IMR-90 (cell line): Measurements from ENCODE around the gene MYO1D. TPM values are rescaled to one million over a fixed set of nuclear protein-coding genes. Genes with fewer than 3 reads are reported as not detected.

Source experiments
- ATAC-seq: fragments of 200-7000 bp; cut with Tn5 transposase; 2 replicates; pipeline ENCODE4 v1.9.1; 2020; ENCODE audit warnings: low read depth, mild to moderate bottlenecking, moderate library complexity
- BruUV-seq: library from RNA; stranded (reverse); fragments of 400-500 nt; replicated peaks from 2 replicates; lab custom pipeline; 2021; lab: Mats Ljungman, UMichigan
- CTCF ChIA-PET: fragments of 300-600 bp; formaldehyde crosslinking; extraction: SDS; loops from one replicate; lab custom pipeline; 2021; ENCODE audit warnings: antibody characterized with exemption; lab: Yijun Ruan, JAX
- POLR2A ChIA-PET: fragments of 300-600 bp; sonication (Branson Sonifier 250); formaldehyde crosslinking; loops from one replicate; lab custom pipeline; 2022; ENCODE audit warnings: antibody characterized with exemption; ENCODE audit not compliant: unreplicated experiment; lab: Charles Lee
- DNase-seq: peaks from one replicate; pipeline ENCODE4 v3.0.0; 2013
- H2AFZ ChIP-seq: replicated peaks from 2 replicates; pipeline ENCODE3; 2013; ENCODE audit warnings: low read length, mild to moderate bottlenecking; ENCODE audit not compliant: poor library complexity
- H2AK5ac ChIP-seq: 2 replicates; pipeline ENCODE4 v1.6.1; 2013; ENCODE audit warnings: low read depth, low read length, inconsistent platforms
- H2AK9ac ChIP-seq: replicated peaks from 2 replicates; pipeline ENCODE3; 2013; ENCODE audit warnings: mild to moderate bottlenecking, low read depth, low read length, moderate library complexity; ENCODE audit not compliant: poor library complexity
- H2BK120ac ChIP-seq: 2 replicates; pipeline ENCODE4 v1.6.1; 2013; ENCODE audit warnings: low read depth, low read length, inconsistent platforms
- H2BK15ac ChIP-seq: 3 replicates; pipeline ENCODE4 v1.6.1; 2013; ENCODE audit warnings: low read depth, low read length, inconsistent platforms
- H2BK20ac ChIP-seq: 2 replicates; pipeline ENCODE4 v1.6.1; 2013; ENCODE audit warnings: low read depth, mild to moderate bottlenecking, inconsistent platforms, low read length, moderate library complexity
- H2BK5ac ChIP-seq: 2 replicates; pipeline ENCODE4 v1.6.1; 2013; ENCODE audit warnings: mild to moderate bottlenecking, low read depth, low read length, inconsistent platforms; ENCODE audit not compliant: poor library complexity, severe bottlenecking
- H3K14ac ChIP-seq: replicated peaks from 2 replicates; pipeline ENCODE4 v1.6.1; 2013; ENCODE audit warnings: low read depth, low read length, inconsistent platforms
- H3K18ac ChIP-seq: 2 replicates; pipeline ENCODE4 v1.6.1; 2013; ENCODE audit warnings: low read depth, low read length, control low read depth
- H3K23ac ChIP-seq: 2 replicates; pipeline ENCODE4 v1.6.1; 2013; ENCODE audit warnings: low read depth, low read length, inconsistent platforms
- H3K27ac ChIP-seq: 2 replicates; pipeline ENCODE4 v1.5.1; 2013; ENCODE audit warnings: mild to moderate bottlenecking, control low read depth, low read length; ENCODE audit not compliant: insufficient read depth
- H3K27me3 ChIP-seq: 2 replicates; pipeline ENCODE4 v1.6.1; 2013; ENCODE audit warnings: low read length; ENCODE audit not compliant: control insufficient read depth, insufficient read depth
- H3K36me3 ChIP-seq: 2 replicates; pipeline ENCODE4 v1.6.1; 2013; ENCODE audit warnings: low read length, mixed read lengths; ENCODE audit not compliant: control insufficient read depth, insufficient read depth
- H3K4ac ChIP-seq: 2 replicates; pipeline ENCODE4 v1.6.1; 2013; ENCODE audit warnings: low read depth, low read length, inconsistent platforms
- H3K4me1 ChIP-seq: 2 replicates; pipeline ENCODE4 v1.6.1; 2013; ENCODE audit warnings: low read length, mixed read lengths; ENCODE audit not compliant: control insufficient read depth, insufficient read depth
- H3K4me2 ChIP-seq: 2 replicates; pipeline ENCODE4 v1.6.1; 2013; ENCODE audit warnings: low read depth, mild to moderate bottlenecking, control low read depth, low read length, moderate library complexity
- H3K4me3 ChIP-seq: 2 replicates; pipeline ENCODE4 v1.5.1; 2013; ENCODE audit warnings: low read depth, mild to moderate bottlenecking, control low read depth, low read length, moderate library complexity; ENCODE audit not compliant: insufficient read depth
- H3K56ac ChIP-seq: 2 replicates; pipeline ENCODE4 v1.6.1; 2013; ENCODE audit warnings: low read length, inconsistent platforms; ENCODE audit not compliant: insufficient read depth; ENCODE audit errors: extremely low read depth
- H3K79me1 ChIP-seq, 2 experiments: 2 replicates each; pipeline ENCODE4 v1.6.1; 2013; ENCODE audit warnings: low read length in 2 of 2, inconsistent platforms in 1 of 2, low read depth in 1 of 2
- H3K9ac ChIP-seq: 2 replicates; pipeline ENCODE4 v1.6.1; 2013; ENCODE audit warnings: low read depth, low read length, control low read depth
- H3K9me1 ChIP-seq: 2 replicates; pipeline ENCODE4 v1.6.1; 2013; ENCODE audit warnings: low read length, inconsistent platforms; ENCODE audit not compliant: insufficient read depth
- H3K9me3 ChIP-seq: 2 replicates; pipeline ENCODE4 v1.6.1; 2013; ENCODE audit warnings: low read length; ENCODE audit not compliant: control insufficient read depth, insufficient read depth
- H4K20me1 ChIP-seq: 2 replicates; pipeline ENCODE4 v1.6.1; 2013; ENCODE audit warnings: low read length, inconsistent platforms; ENCODE audit not compliant: insufficient read depth
- H4K5ac ChIP-seq: 2 replicates; pipeline ENCODE4 v1.6.1; 2013; ENCODE audit warnings: mild to moderate bottlenecking, low read depth, low read length, control low read depth
- H4K8ac ChIP-seq, 2 experiments: 2 replicates each; pipeline ENCODE4 v1.6.1; 2013; ENCODE audit warnings: low read depth in 2 of 2, low read length in 2 of 2, control low read depth in 1 of 2, inconsistent platforms in 1 of 2
- H4K91ac ChIP-seq: 2 replicates; pipeline ENCODE4 v1.6.1; 2013; ENCODE audit warnings: low read depth, low read length, inconsistent platforms; ENCODE audit not compliant: insufficient read depth
- BHLHE40 ChIP-seq: fragments of 150-350 bp; IDR thresholded peaks from 2 replicates; pipeline ENCODE4 v1.6.1; 2016; ENCODE audit warnings: mild to moderate bottlenecking, low read depth, low read length
- CEBPB ChIP-seq: IDR thresholded peaks from 2 replicates; pipeline ENCODE4 v1.6.1; 2012; ENCODE audit warnings: low read depth, low read length, improper control_type of control experiment
- MAZ ChIP-seq: IDR thresholded peaks from 2 replicates; pipeline ENCODE4 v1.6.1; 2012; ENCODE audit warnings: low read depth, mild to moderate bottlenecking, low read length, improper control_type of control experiment, moderate library complexity, borderline replicate concordance
- NFE2L2 ChIP-seq: fragments of 150-350 bp; IDR thresholded peaks from 2 replicates; pipeline ENCODE4 v1.6.1; 2016; ENCODE audit warnings: low read depth, mild to moderate bottlenecking, low read length
- RAD21 ChIP-seq: IDR thresholded peaks from 2 replicates; pipeline ENCODE4 v1.6.1; 2012; ENCODE audit warnings: low read length, improper control_type of control experiment
- RFX5 ChIP-seq: IDR thresholded peaks from 2 replicates; pipeline ENCODE4 v1.8.0; 2012; ENCODE audit warnings: low read depth, mild to moderate bottlenecking, low read length, moderate library complexity
- WGBS, 2 experiments: methylation state at CpG; one replicate each; pipeline versions ENCODE4 v1.1.5 to v1.1.7; 2013; ENCODE audit warnings: missing lambda C conversion rate in 2 of 2; ENCODE audit not compliant: insufficient read length in 1 of 2; ENCODE audit errors: extremely low coverage in 2 of 2; 5-methylcytosine and 5-hydroxymethylcytosine counted together
- dilution Hi-C: fragments of 300-500 bp; cut with HindIII; formaldehyde crosslinking; loops from one replicate; pipeline ENCODE4 v1.14.3; 2018; ENCODE audit warnings: low sequenced_read_pairs; ENCODE audit not compliant: unreplicated experiment
- in situ Hi-C: fragments of 300-500 bp; cut with MboI; formaldehyde crosslinking; loops from 3 replicates; pipeline ENCODE4 v1.14.3; 2019; ENCODE audit warnings: low sequenced_read_pairs, inconsistent platforms, mixed read lengths
- intact Hi-C: fragments of 100-400 bp; cut with micrococcal nuclease; formaldehyde crosslinking; loops from 2 replicates; pipeline ENCODE4 v1.10.0; 2022
- polyA plus RNA-seq, 3 experiments: library from polyadenylated mRNA; depleted of rRNA; stranded (reverse); fragments of >200 nt; gene quantifications; 2 replicates each; pipeline ENCODE4 v1.2.3, GENCODE V29; 2012; ENCODE audit warnings: low replicate concordance in 1 of 3
- total RNA-seq: library from RNA; depleted of rRNA; stranded (reverse); fragments of >200 nt; gene quantifications from 2 replicates; pipeline ENCODE4 v1.2.3, GENCODE V29; 2012

The MYO1D gene
- total and polyA plus RNA-seq, 2 of the 4 experiments (the other 2 are of a cell fraction), result 0.63 to 0.90 TPM

- Histone ChIP-seq H4K20me1 (no peaks in the 10 kb centered on the region), H4K8ac (no peak overlapping the region), H3K18ac (no peak overlapping the region), H4K5ac (no peak overlapping the region), H3K4ac (no peak overlapping the region), H3K56ac (no peak overlapping the region), H2BK20ac (no peak overlapping the region), H3K23ac (no peak overlapping the region), H3K4me3 (no peak overlapping the region), H2BK15ac (no peak overlapping the region), H3K14ac (no peak overlapping the region), H4K91ac (no peak overlapping the region), H2AK5ac (no peak overlapping the region), H3K4me1 (no peaks in the 10 kb centered on the region), H3K79me1 (no peaks in the 10 kb centered on the region), H3K9ac (no peak overlapping the region), H2AFZ (no peak overlapping the region), H2BK5ac (no peak overlapping the region), H3K9me3 (no peaks in the 10 kb centered on the region), H3K27ac (no peak overlapping the region), H3K36me3 (no peaks in the 10 kb centered on the region), H3K4me2 (no peak overlapping the region), H3K27me3 (no peaks in the 10 kb centered on the region), H2BK120ac (no peak overlapping the region), H3K9me1 (no peaks in the 10 kb centered on the region), H2AK9ac (no peak overlapping the region)
- intact Hi-C loops, result no loop called here
- DNase-seq, result no peak
- no peak for TF ChIP-seq MAZ
- TF ChIP-seq RAD21, result no peak
- TF ChIP-seq CEBPB, result no peak
- TF ChIP-seq BHLHE40, result no peak
- no peak for TF ChIP-seq RFX5
- TF ChIP-seq NFE2L2, result no peak
- POLR2A ChIA-PET, result no interaction called here
- no TSS peak for BruUV-seq
- WGBS, 2 experiments, result 78% methylated on average over 7 of the region's 11 CpGs; no CpG with 5 or more reads in 1 of the 2 experiments
- CTCF ChIA-PET, result interaction anchor here (1.2 kb wide), 1 partner anchor 254 kb away, joined by 4 read pairs; no protein-coding TSS in a partner anchor
- ATAC-seq, result no peak
- in situ Hi-C loops, result loop anchor here (25.0 kb wide), 2 partner anchors 117 to 967 kb away; no protein-coding TSS in a partner anchor
- dilution Hi-C loops, result no loop called here
Measured at GRCh38 chr17:32795339-32795979, 81.5 kb downstream of the MYO1D start.
